G401 (cell line): Measurements from ENCODE around the gene WDSUB1. TPM values are rescaled to one million over a fixed set of nuclear protein-coding genes. Genes with fewer than 3 reads are reported as not detected.

ENCODE experiments used
- DNase-seq: peaks from one replicate; pipeline ENCODE4 v3.0.0-alpha.2; 2015; ENCODE audit warnings: low spot score
- in situ Hi-C: cut with HindIII; loops from 2 replicates; pipeline ENCODE4 v1.10.0; 2016; ENCODE audit warnings: low sequenced_read_pairs, mixed read lengths
- total RNA-seq: library from RNA; depleted of rRNA; stranded (reverse); fragments of >200 nt; shearing (Covaris generic); gene quantifications from 2 replicates; pipeline ENCODE4 v1.2.3, GENCODE V29; 2014

The WDSUB1 gene
- total RNA-seq, 1 experiment from 2014 or later, result 15.2 TPM

DNA sequence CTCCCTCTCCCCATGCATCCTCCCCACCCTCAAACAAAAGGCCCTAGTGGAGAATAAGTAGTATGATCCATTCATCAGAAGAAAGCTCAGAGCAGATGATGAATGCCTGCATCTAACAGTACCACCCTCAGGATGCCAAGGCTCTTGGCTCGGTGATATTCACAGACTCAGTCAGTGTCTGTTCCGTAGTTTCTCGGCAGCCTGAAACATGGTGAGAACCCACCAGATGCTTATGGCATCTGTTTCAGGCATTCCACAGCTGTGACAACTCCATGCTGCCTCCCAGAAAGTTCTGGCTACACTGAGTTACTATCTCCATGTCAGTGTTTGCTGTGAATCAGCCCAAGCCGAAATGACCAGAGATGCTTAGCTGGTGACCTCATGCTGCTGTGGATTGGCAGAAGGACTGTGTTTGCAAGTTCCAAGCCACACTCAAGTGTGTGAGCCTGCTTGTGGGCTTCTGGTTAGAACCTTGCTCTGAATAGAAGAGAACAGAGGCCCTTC, 83.9 kb downstream of the WDSUB1 start:
- no peak for DNase-seq
- in situ Hi-C loops, result no loop called here

GRCh38 chr2:159201360-159202063, 85.0 kb downstream of the WDSUB1 start:
- DNase-seq, result no peak
- in situ Hi-C loops, result no loop called here

- DNase-seq, result no peak
- in situ Hi-C loops, result no loop called here
Observed at GRCh38 chr2:159200498-159200897, 86.0 kb downstream of the WDSUB1 start.

DNA sequence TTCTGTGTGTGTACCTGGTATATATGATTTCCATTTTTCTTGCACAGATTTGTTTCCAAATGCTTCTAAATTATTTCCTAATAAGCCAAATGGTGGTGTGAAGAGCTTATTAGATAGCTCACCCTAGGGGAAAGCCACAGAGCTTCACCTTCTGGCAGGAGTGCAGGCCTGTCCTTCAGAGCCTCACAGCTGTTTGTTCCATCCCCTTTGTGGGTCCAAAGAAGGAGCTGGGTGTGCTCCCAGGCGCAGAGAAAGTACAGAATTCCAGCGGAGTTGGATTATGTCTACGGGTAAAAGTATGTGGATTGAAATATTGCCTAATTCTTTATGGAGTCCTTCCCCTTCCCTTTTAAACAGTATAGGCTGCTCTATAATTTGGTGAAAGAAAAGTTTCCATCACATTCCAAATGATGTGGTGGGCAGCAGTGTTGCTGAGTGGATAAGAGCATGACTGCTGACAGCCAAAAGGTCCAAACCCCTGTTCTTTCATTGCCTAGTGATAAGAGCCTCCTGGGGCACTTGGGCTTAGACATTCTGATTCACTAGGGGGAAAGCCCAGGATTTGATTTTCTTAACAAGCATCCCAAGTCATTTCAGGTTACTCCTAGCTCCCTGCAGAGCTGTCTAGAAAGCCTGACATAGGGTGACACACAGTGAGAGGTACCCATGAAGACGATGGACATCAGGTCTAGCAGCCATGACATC, 86.6 kb downstream of the WDSUB1 start:
- in situ Hi-C loops, result no loop called here
- no peak for DNase-seq

- no peak for DNase-seq
- in situ Hi-C loops, result no loop called here
Observed at GRCh38 chr2:159199236-159199635, 87.3 kb downstream of the WDSUB1 start.

DNA sequence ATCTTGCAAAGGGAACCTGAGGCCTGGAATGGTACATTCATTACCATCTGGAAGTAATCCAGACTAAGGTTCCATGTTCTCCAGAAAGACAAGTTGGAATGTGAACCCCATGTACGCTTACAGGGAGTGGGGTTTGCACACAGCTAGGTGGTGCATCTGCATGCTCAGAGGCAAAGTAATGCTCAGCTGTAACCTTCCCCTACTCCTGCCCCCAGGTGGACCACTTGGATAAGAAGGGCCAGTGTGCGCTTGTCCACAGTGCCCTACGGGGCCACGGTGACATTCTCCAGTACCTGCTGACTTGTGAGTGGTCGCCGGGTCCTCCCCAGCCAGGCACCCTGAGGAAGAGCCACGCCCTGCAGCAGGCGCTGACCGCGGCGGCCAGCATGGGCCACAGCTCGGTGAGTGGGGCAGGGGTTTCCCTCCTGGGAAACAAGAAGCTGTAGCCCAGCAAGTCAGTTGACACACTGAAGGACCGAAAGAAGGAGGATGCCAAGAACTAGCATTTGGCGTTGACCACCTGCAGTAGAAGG, 90.0 kb downstream of the WDSUB1 start:
- DNase-seq, result no peak
- in situ Hi-C loops, result no loop called here

DNA sequence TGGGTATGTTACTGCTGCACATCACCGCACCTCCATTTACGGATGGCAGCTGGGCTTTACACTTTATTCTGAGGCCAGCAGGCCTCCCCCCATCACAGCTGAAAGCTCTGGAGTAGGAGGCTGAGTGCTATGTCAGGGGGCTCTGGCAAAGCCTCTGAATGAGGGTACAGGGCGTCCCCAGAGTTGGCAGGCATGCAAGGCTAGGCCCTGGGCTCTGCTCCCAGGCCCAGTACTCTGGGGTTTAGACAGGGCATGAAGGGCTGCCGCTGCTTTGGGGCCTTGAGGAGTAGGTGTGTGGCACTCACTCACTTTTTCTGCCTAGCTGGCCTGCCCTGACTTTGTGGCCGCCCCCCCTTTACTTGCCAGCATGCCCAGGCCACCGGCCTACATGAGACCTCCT, 90.8 kb downstream of the WDSUB1 start:
- in situ Hi-C loops, result no loop called here

GRCh38 chr2:159194241-159194640, 92.3 kb downstream of the WDSUB1 start:
- in situ Hi-C loops, result no loop called here
- no peak for DNase-seq

More for the DNA sequence above, 90.8 kb downstream of the WDSUB1 start:
- no peak for DNase-seq

DNA sequence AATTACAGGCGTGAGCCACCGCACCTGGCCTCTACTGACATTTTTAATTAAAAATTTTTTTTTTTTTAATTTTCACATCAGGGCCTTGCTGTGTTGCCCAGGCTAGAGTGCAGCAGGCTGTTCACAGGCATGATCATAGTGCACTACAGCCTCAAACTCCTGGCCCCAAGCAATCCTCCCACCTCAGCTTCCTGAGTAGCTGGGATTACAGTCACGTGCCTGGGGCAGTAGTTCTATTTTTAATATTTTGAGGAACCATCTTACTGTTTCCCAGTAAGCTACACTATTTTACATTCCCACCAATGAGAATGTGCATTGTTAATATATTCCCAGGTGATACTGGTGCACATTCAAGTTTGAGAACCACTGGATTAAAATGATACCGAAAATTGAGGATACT, 92.7 kb downstream of the WDSUB1 start:
- in situ Hi-C loops, result no loop called here
- no peak for DNase-seq

DNA sequence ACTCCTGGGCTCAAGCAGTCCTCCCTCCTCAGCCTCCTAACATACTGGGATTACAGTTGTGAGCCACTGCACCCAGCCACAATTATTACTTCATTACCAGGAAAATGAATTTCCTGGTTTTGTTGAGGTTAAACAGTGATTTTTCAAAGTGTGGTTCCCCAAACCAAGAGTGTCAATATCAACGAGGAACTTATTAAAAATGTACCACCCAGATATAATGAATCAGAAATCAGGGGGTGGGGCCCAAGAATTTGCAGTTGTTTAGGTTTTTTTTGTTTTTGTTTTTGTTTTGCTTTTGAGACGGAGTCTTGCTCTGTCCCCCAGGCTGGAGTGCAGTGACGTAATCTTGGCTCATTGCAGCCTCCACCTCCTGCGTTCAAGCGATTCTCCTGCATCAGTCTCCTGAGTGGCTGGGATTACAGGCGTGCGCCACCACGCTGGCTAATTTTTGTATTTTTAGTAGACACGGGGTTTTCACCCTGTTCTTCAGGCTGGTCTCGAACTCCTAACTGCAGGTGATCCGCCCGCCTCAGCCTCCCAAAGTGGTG, 94.1 kb downstream of the WDSUB1 start:
- in situ Hi-C loops, result no loop called here
- no peak for DNase-seq

DNA sequence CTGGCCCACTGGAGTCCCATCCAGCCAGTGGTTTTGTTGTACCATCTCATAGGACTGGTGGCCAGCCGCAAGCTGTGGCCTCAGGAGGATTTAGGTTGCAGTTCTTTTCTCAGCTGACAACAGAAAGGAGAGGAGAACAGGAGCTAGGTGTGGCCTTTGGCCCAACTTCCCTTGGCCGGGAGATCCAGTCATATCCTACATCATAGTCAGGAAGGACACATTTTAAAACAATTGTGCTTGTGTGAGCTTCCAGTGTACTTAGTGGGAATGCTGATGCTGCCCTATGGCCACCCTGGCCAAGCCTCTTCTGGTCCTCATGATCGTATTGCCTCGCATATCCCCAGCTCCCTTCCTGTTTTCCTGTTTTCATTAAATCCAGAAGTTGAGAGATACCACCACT, 98.1 kb downstream of the WDSUB1 start:
- in situ Hi-C loops, result no loop called here
- no peak for DNase-seq

GRCh38 chr2:159187106-159187505, 99.4 kb downstream of the WDSUB1 start:
- in situ Hi-C loops, result no loop called here

DNA sequence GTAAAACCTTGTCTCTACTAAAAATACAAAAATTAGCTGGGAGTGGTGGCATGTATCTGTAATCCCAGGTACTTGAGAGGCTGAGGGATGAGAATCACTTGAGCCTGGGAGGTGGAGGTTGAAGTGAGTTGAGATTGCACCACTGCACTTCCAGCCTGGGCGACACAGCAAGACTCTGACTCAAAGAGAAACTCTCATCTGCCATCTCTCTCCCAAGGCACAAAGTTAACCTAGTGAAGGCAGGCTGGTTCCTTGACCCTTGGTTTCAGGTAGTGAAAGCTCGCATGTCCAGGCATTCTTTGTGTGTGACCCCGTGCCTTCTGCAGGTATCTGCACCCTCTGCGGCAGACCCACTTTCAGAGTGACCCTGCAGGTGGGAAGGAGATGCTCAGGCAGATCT, 100.0 kb downstream of the WDSUB1 start:
- in situ Hi-C loops, result no loop called here
- no peak for DNase-seq

More at GRCh38 chr2:159187106-159187505, 99.4 kb downstream of the WDSUB1 start:
- no peak for DNase-seq
